ENCODE results near the gene THSD7B. TPM values are rescaled to one million over a fixed set of nuclear protein-coding genes. Genes with fewer than 3 reads are reported as not detected.
"Not testable (repeated sequence)": the region's sequence is repeated elsewhere in the genome, so short reads cannot be mapped to it uniquely, and the experiment has no call there.

The THSD7B gene
- total RNA-seq, 1 donor from 2014 or later: not detected

DNA sequence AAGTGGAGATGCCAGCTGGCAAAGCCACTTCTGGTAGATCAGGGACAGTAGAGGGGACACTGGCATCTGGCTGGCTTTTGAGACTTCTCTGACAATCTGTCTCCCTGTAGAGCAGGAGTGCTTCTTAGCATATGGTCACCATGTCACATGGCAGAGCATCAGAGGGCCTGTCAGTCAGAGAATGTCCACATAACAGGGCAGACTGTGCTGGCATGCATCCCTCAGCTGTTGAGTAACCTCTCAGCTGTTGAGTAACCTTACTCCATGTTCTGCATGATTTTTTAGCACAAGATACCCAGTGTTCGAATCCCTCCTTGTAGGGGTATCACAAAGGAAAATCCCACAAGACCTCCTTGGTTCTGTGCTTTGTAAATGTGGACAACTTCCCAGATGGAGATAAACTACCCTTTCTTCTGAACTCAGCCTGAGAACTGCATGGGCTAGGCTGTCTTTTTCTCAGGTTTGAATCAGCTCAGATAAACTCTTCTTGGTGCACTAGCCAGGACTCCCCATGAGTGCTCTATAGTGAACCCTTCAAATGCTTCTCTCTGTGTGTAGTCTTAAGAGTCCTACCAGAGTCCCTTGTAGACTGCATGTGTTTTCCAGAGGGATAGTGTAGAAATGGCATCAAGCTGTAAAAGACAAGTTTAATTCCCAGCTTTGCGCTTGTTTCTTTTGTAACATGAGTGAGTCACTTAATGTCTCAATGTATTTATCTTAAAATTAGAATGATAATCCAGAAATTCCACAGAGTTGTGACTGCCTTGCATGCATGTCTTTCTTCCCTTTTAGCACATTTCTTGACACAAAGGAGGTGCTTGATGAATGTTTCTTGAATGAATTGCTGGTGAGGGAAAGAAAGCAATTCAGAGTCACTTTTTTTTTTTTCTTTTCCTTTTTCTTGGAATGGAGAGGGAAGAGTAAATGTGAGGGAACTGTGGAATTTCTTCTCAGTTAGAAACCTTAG, 756.6 kb downstream of the THSD7B start:
- DNase-seq (ENCODE audit: low read depth): no peak

DNA sequence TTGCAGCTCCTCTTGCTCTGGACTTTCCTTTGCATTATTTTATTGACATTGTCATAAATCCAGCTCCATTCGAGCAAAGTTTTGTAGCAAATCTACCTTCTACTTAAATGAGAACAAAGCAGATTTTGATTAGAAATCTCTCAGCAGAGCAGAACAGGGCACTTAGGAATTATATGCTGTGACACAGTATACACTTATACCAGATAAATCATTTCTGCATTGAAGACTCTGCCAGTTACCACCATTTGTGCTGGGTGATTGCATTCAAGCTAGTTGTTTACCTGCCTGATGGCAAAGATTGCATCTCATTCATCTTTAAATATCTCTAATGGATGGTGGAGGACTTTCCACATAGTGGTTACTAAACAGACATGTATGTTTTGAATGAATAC, 757.3 kb downstream of the THSD7B start:
- no peak for DNase-seq (ENCODE audit: low read depth)

- DNase-seq (ENCODE audit: low read depth): no peak
These were observed 758.6 kb downstream of the THSD7B start for GRCh38 chr2:137523931-137524330.

DNA sequence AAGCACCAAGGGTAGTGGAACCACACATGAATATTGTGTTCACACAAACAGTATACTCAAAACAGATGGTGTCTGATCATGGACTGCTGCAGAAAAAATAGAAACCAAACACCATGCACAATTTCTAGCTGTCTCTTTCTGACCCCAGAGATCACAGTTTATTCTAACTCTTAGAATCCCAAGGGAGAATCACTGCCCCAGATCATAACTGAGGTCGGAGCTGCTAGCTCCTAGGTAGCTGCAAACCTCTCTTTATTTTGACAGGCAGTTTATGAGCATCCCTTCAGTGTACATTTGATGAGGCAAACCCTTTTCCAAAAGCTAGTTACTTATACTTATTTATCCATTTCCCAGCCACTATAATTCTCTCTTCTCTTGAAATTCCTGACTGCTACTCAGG, 759.8 kb downstream of the THSD7B start:
- DNase-seq (ENCODE audit: low read depth): no peak

DNA sequence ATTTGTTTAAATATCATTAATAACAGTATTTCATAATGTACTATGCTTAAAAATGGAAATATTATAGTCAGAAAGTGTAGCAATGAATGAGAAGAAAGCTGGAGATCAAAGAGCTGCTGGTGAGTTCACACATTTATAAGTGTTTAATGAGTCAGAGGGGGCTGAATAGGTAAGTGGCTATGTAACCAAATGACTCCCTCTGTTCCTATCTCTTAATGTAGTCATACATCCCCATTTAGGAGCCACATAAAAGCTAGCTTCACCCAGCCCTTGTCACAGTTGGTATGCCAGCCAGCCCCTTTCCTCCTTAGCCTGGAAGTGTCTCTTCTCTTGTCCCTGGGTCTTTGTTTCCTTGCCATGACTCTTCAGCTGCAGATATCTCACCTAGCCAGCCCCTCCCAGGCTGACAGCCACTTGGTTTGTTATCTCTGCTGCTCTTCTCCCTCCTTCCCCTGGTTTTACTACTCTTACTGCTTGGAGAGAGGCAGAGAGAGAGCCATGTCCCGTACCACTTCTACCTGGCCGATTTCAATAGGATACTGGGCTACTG, 760.4 kb downstream of the THSD7B start:
- DNase-seq (ENCODE audit: low read depth): no peak

GRCh38 chr2:137535897-137536296, 770.6 kb downstream of the THSD7B start:
- DNase-seq (ENCODE audit: low read depth): no peak

GRCh38 chr2:137539336-137539735, 774.0 kb downstream of the THSD7B start:
- DNase-seq (ENCODE audit: low read depth): no peak

GRCh38 chr2:137547842-137548241, 782.5 kb downstream of the THSD7B start:
- DNase-seq (ENCODE audit: low read depth): no peak

- DNase-seq (ENCODE audit: low read depth): no peak
These were observed 801.0 kb downstream of the THSD7B start for GRCh38 chr2:137566387-137566786.

DNA sequence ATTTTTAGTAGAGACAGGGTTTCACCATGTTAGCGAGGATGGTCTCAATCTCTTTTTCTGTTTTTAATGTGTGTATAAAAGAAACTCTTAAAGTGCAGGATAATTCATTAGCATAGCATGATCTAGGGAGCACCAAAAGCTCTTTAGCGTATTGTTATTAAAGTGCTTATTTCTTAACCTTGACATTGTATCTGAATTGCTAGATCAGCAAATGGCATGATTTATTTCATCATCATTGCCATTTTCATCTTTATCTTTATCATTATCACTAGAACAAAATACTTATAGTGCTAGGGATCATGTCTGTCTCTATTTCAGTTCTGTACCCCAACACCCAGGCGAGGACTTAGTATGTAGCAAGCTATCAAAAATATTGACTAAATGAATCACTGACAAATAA, 805.1 kb downstream of the THSD7B start:
- no peak for DNase-seq (ENCODE audit: low read depth)

GRCh38 chr2:137587834-137588233, 822.5 kb downstream of the THSD7B start:
- DNase-seq (ENCODE audit: low read depth): not testable (repeated sequence)

GRCh38 chr2:137588578-137588977, 823.2 kb downstream of the THSD7B start:
- DNase-seq (ENCODE audit: low read depth): not testable (repeated sequence)

GRCh38 chr2:137590102-137590501, 824.8 kb downstream of the THSD7B start:
- DNase-seq (ENCODE audit: low read depth): no peak

DNA sequence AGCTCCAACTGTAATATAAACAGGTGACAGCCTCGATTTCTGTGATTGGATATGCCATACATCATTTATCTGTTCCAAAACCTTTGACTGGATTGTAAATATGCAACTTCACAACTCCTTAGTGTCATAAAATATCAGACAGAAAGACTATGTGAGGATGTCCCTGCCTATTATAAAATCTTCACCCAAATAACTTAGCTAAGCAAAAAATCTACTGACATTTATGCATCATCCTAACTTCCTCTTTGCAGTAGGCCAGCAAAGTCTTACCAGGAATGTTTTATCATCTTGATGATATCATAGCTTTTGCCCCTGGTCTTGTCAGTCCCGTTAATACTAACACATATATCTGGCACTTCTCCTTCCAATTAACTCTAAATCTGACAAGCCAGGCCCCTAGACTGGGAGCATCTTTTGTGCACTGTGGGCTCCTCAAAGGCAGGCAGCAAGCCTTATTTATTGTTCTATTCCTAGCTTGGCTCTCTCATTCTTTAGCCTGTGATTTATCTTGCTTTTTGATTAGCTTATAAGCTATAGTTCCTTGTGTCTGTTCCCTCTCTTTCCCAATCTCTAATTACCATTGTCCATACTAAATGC, 842.5 kb downstream of the THSD7B start:
- DNase-seq (ENCODE audit: low read depth): no peak

GRCh38 chr2:137638932-137639331, 873.6 kb downstream of the THSD7B start:
- DNase-seq (ENCODE audit: low read depth): no peak

GRCh38 chr2:137644731-137645130, 879.4 kb downstream of the THSD7B start:
- no peak for DNase-seq (ENCODE audit: low read depth)

DNA sequence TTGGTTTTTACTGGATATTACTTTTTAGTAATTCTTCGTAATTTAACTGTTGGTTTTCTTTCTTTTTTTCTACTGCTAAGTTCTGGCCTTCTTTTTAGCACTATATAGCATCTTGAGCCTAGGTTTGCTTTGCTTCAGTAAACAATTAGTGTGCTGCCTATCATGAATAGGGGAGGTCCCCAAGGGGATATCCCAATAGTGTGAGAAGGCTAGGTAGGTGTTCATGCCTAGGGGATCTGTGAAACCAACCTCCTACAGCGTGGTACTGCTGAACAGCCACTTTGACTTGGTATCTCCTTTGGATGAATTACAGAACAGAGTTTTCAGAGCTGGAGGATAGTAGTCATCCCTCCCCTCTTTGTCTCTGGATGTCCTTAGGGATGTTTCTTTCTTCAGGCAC, 888.7 kb downstream of the THSD7B start:
- DNase-seq (ENCODE audit: low read depth): no peak

- DNase-seq (ENCODE audit: low read depth): no peak
These were observed 890.5 kb downstream of the THSD7B start for GRCh38 chr2:137655814-137656213.

DNA sequence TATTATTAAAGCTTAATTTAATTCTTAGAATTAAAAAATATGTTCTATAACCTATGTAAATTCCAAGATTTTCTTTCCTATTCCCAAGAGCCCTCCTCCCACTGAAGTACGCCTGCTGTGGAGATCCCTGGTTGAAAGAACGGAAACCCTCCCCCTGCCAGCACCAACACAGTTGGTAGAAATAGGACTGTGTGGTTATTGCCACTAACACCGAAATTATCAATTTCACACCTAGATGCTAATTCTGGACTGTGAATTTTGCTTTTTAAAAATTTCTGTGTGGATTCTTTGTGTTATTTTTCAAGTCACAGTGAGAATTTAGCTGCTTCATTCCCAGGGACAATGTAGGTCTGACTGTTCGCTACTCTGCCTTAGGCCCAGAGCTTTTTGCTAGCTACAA, 893.1 kb downstream of the THSD7B start:
- DNase-seq (ENCODE audit: low read depth): no peak

DNA sequence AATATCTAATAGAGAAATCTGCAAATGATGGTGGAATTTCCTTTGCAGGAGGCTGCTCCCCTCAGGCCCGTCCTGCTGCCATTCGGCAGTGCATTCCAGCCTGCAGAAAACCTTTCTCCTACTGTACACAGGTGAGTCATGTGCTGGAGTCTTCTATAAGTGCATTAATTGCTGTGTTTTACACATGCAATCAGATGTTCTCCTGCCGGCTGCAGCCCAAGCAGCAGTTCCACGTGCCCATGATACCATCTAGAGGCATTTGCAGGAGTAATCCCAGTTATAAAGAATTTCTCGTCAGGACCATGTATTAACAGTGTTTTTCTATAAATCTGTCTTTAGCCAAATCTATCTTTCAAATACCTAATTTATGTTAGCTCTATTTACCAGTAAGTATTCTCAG, 894.3 kb downstream of the THSD7B start:
- no peak for DNase-seq (ENCODE audit: low read depth)

- no peak for DNase-seq (ENCODE audit: low read depth)
These were observed 904.8 kb downstream of the THSD7B start for GRCh38 chr2:137670111-137670510.

- DNase-seq (ENCODE audit: low read depth): no peak
These were observed 907.7 kb downstream of the THSD7B start for GRCh38 chr2:137672989-137673552.
